Stimulated activated CD4-positive, alpha-beta T cell treated with anti-CD3 and anti-CD28 coated beads, Interleukin-15, amount 100 ng/mL, for 48 hours (primary cell): ENCODE measurements around the gene NAXE.
"Not testable (repeated sequence)": the region's sequence is repeated elsewhere in the genome, so short reads cannot be mapped to it uniquely, and the experiment has no call there.

Experiments used
- DNase-seq, 2 donors: peaks; one replicate each; pipeline ENCODE4 v3.0.0-alpha.2; 2020; ENCODE audit warnings: low read depth in 2 of 2

Gene NAXE

DNA sequence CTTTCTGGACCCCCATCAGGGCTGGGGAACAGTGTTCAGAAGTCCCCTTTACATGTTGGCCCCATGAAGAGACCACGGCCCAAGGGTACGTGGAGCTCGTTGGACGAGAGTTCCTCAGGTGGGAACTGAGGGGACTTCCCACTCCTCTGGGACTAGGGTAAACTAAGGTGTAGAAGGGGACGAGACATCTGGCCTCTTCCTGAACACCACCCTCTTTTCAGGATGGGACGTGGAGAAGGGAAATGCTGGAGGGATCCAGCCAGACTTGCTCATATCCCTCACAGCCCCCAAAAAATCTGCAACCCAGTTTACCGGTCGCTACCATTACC is 2.0 kb downstream of the NAXE start:
- DNase-seq, result no peak

DNA sequence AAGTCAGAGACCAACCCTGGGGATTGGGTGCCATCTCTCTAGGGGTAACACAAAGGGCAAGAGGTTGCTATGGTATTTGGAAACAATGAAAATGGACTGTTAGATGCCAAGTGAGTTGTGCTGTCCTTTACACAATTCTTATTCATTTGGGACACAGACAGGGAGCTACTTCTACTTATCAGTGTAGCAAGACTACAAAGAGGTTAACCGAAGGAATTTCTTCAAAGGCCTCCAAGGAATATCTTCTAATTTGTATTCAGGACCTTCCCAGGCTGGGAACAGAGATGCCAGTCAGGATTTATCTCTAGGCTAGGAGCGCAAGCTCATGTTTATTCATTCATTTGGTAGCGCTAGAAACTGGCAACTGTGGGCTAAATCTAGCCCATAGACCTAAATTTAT is 2.6 kb downstream of the NAXE start:
- no peak for DNase-seq

GRCh38 chr1:156595016-156595415 is 3.4 kb downstream of the NAXE start:
- DNase-seq, result no peak

DNA sequence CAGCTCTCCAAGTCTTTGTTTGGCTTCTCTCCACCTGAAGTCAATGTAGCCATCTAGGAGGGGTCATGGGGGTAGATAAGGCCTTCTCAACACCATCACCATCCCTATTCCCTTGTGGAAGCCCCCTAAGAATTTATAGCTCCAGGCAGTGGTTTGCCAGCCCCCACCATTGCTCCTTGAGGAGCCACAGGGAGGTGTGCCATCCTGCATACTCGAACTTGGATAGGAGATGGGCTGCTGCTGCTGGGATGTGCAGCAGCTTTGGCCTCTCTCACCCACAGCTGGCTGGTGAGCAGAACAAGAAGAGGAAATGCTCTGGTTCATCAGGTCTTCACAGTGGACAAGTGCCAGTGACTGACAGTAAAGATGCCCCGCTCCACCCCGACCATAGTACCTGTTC is 4.8 kb downstream of the NAXE start:
- no peak for DNase-seq

- DNase-seq, result no peak
Measured at GRCh38 chr1:156598125-156598524, 6.5 kb downstream of the NAXE start.

GRCh38 chr1:156598731-156599432 is 7.3 kb downstream of the NAXE start:
- no peak for DNase-seq

DNA sequence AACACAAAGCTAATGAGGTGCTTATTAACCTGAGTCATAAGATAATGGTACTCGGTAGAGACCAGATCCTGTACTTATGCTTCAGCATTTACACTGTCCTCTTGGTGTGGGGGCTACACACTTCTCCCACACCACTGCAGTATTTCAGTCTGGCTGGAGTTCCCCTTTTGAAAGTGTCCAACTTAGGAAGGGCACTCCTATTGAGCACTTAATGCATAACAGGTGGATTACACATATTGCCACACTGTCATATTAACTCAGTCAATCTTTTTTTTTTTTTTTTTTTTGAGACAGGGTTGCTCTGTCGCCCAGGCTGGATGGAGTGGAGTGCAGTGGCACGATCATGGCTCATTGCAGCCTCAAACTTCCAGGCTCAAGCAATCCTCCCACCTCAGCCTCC is 8.2 kb downstream of the NAXE start:
- no peak for DNase-seq

- no peak for DNase-seq
Measured at GRCh38 chr1:156600733-156601121, 9.2 kb downstream of the NAXE start.

- DNase-seq, result peak; percentile 58 to 63
Measured at GRCh38 chr1:156601122-156601830, 9.7 kb downstream of the NAXE start, which contains the start of gene GPATCH4. TSS of gene GPATCH4 (minus strand) at chr1:156601479.

GRCh38 chr1:156601892-156602291 is 10.3 kb downstream of the NAXE start:
- no peak for DNase-seq

DNA sequence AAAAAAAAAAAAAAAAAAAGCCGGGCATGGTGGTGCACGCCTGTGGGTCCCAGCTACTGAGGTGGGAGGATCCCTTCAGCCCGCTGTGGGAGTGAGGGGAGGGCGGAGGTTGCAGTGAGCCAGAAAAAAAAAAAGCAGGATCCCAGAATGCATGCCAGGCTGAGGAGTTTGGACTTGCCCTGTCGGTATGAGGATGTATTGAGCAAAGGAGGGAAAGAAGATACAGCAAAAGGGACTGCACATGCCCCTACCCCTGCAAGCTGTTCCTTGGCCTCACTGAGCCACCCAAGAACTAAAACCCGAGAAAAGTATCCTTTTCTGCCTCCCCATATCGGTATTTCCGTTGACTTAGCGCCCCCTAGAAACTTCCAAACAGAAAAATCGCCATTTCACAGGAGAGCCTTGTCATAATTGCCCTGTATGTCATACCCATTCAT is 11.0 kb downstream of the NAXE start:
- no peak for DNase-seq

- DNase-seq, result not testable (repeated sequence)
Measured at GRCh38 chr1:156607344-156607743, 15.8 kb downstream of the NAXE start.

GRCh38 chr1:156608036-156608674 is 16.6 kb downstream of the NAXE start:
- DNase-seq, result peak in 1 of 2 donors; percentile 58

DNA sequence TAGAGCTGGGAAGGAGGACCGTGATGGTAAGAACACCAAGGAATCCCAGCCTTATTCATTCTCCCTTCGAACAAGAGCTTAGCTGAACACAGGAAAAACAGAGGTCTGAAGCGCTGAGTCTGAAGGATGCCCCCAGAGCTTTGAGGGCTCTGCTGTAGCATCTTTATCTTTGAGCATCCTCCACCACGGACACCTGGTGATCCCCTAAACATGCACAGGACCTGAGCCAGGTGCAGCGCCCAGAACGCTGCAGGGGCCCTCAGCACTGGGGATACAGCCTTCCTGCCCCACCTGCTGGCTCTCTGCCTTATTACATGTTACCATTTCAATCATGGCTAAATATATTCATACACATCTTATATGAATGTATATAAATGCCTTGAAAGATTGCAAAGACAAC is 17.4 kb downstream of the NAXE start:
- peak in 1 of 2 donors; percentile 41 for DNase-seq

DNA sequence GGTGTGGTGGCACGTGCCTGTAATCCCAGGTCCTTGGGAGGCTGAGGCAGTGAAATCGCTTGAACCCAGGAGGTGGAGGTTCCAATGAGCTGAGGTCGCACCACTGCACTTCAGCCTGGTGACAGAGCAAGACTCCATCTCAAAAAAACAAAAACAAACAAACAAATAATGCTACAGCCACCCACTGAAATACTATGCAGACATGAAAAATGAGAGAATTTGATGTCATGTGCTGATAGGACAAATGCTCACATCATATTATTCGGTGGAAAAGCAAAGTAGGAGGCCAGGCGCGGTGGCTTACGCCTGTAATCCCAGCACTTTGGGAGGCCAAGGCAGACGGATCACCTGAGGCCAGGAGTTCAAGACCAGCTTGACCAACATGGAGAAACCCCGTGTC is 18.5 kb downstream of the NAXE start:
- DNase-seq, result not testable (repeated sequence)

- no peak for DNase-seq
Measured at GRCh38 chr1:156612666-156613065, 21.1 kb downstream of the NAXE start.

DNA sequence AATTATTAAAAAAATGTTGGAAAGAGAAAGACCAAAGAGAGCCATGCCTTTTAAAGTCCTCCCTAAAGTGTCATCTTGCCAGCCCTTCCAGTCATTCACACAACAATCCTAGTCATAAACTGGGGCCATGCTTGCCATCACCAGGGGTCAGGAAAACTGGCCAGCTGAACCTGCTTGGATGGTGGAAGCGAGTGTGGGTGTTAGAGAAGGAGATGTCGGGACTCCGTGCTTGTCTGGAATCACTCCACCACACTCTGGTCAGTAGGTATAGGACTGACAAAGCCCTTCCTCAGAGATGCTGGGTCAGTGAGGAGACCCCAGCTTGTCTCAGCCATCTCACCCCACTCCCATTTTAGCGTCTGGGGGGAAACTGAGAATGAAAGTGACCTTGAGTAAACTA is 24.4 kb downstream of the NAXE start:
- DNase-seq, result no peak

GRCh38 chr1:156616463-156616862 is 24.9 kb downstream of the NAXE start:
- DNase-seq, result no peak

DNA sequence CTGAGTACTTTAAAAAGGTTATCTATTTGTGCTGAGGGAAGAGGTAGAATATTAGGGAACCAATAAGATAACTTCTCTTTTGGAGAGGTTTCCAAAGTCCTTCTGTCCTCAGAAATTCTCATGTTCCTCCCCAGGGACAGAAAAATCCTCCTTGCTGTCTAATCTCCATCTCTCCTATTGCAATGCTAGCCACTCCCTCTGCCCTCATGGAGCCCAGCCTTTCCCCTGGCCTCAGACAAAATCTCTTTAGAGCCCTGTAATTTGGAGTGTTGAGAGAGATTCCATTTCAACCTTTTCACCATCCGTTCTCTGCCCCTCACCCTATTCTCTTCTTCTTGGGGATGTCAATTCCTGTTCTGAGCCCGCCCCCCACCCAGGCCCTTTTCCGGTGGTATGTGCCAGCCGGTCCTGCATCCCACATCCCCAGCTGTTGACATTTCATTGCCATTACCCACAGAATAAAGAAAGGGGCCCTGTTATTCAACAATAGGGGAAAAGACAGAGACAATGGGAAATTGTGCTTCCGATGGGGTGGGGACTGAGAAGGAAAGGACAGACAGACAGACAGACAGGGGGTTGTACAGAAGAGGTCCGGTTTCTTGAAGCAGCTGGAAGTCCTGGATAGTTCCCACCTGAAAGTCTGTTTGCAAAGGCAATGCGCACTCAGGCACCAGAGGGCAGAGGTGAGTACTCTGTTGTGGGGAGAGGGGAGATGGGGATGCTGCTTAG is 27.4 kb downstream of the NAXE start, which contains the start of gene HAPLN2:
HAPLN2 (plus strand) TSS at position 563 of the 729 bp plus-strand sequence. CDS start 4,076 bp downstream, outside the sequence.
- DNase-seq, result no peak

DNA sequence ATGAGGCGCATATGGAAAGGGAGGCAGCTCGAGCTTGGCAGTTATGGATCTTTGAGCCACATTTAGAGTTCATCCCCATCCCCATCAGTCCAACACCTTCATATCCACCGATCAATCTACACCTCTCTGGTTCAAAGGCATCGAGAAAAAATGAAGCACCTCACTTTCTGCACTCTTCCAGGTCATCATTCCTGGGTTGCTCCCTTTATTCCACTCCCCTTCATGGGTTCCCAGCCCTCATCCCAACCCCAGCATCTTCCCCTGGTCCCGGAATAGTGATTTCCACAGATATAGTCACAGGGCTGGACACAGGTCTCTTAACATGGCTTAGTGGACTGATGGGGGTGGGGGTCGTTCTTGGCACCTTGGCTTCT is 28.0 kb downstream of the NAXE start:
- no peak for DNase-seq

DNA sequence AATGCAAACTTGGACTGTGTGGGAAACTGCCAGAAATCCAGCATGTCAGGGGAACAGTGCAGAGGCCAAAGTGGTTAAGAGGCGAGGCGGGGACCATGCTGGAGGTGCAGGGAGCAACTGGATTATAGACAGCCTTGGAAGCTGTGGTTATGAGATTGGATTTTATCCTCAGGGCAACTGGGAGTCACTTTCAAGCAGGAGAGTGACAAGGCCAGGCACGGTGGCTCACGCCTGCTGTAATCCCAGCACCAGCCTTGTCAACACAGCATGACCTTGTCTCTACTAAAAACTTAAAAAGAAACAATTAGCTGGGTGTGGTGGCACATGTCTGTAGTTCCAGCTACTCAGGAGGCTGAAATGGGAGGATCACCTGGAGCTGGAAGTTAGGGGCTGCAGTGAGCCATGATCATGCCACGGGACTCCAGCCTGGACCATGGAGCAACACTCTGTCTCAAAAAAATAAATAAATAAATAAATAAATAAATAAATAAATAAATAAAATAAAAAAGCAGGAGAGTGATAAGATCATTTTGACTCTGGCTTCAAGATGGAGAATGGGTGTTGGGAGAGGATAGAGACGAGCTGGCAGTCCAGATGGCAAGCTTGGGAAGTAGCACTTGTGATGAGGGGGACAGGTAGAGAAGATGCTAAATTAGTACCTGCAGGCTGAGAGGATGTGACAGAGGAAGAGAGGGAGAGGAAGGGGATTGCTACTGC is 31.2 kb downstream of the NAXE start:
- no peak for DNase-seq
